HG03457 (cell line): Measurements from ENCODE around the gene SLC25A39.

Experiments
- ATAC-seq: cut with Tn5 transposase; IDR thresholded peaks from one replicate; pipeline ENCODE4 v1.9.1; 2021; ENCODE audit warnings: moderate number of reproducible peaks; ENCODE audit not compliant: unreplicated experiment

Gene SLC25A39

DNA sequence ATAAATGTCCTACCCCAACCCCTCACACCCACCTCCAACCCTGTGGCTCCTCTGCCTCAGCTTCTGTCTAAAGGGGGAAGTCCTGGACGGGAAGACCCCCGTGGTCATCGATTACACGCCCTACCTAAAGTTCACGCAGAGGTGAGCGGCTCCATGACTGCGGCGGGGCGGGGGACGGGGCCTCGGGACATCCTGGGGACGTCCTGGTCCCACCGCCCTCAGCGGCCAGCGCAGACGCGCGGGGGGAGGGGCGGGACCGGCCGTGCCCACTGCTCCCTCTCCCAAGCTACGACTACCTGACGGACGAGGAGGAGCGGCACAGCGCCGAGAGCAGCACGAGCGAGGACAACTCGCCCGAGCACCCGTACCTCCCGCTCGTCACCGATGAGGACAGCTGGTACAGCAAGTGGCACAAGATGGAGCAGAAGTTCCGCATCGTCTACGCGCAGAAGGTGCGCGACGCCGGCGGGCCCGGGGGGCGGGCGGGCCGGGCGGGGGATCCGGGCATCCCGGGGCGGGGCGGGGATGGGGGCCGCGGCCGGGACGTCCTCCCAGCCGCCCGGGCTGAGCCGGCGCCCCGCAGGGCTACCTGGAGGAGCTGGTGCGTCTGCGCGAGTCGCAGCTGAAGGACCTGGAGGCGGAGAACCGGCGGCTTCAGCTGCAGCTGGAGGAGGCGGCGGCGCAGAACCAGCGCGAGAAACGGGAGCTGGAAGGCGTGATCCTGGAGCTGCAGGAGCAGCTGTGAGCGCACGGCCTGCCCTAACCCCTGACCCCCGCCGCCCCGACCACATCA is 9.6 kb downstream of the SLC25A39 start:
- ATAC-seq: no peak

DNA sequence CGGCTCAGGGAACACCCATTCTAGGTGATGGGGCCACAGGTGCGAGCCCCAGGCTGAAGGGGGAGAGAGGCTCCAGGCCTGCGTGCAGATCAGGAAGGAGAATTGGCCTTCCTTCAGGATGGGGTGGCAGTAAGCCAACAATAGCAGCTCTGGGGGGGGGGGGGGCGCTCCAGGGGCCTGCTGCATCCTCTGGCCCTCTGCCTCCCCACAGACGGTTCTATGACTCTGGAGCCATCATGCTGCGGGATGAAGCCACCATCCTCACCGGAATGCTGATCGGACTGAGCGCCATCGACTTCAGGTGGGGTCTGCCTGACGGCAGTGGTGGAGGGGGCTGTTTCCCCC is 10.1 kb downstream of the SLC25A39 start:
- no peak for ATAC-seq

DNA sequence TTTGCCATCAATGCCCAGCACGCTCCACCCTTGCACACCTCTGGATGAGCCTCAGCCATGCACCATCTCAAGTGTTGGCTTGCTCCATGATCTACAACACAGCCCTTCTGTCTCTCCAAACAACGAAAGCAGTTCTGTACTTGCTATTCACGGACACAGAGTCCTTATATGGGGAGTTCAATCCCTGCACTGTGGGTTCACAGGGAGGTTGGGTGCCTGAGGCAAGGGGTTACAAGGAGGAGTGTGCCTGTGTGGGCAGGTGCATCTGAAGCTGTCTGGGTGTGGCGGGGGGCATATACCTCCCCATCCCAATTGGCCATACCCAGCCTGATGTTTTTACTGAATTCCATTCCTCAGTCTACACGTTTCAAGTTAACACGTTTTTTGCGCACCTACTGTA is 10.6 kb downstream of the SLC25A39 start:
- no peak for ATAC-seq

DNA sequence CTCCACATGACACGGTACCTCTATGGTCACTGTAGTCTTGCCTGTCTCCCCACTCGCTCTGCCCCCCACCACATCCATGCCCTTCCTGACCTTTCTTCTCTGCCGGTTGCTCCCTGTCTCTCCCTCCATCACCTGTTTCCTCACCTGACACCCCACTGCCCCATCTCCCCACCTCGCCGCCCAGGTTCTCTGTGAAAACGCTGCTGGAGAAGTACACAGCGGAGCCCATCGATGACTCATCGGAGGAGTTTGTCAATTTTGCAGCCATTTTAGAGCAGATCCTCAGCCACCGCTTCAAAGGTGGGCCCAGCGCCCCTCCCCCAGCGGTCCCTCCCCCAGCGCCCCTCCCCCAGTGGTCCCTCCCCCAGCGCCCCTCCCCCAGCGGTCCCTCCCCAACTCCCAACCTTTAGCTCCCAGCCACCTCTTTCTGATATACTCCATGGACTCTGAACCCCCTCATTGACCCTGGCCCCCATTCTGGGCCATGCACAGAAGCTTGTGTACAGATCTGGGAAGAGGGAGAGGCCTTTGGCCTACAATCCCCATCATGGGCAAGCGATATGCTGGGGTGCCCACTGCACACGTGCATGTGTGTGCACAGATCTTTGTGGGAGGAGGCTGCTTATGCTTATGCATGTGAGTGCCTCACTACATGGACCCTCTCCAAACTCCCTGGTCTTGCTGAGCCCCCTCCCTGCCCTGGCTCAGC is 12.1 kb downstream of the SLC25A39 start:
- no peak for ATAC-seq

DNA sequence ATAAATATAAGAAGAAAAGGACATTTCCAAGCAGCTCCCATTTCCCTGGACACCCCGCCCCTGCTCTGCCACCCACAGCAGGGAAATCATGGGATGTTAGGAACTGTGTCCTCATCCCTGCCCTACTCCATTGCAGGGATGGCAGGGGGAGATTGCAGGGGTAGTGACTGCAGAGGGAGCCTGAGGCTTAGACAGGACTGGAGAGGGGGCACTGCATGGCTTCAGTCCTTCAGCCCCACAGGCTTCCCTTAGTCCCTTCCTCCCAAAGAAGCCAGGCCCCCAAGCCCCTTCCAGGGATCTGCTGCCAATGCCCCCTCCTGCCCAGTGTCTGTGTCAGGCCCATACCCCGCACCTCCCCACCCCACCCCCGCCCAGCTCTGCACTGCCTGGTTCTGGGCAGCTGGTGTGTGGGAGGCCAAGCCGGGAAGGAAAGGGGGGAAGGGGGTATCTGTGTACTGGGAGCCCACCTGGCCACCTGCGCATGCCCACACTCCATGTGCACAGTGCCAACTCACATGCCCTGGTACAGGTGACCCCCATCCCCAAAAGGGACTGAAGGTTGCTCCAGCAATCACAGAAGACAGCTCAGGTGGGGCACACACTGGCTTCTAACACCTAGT is 13.0 kb downstream of the SLC25A39 start:
- no peak for ATAC-seq

DNA sequence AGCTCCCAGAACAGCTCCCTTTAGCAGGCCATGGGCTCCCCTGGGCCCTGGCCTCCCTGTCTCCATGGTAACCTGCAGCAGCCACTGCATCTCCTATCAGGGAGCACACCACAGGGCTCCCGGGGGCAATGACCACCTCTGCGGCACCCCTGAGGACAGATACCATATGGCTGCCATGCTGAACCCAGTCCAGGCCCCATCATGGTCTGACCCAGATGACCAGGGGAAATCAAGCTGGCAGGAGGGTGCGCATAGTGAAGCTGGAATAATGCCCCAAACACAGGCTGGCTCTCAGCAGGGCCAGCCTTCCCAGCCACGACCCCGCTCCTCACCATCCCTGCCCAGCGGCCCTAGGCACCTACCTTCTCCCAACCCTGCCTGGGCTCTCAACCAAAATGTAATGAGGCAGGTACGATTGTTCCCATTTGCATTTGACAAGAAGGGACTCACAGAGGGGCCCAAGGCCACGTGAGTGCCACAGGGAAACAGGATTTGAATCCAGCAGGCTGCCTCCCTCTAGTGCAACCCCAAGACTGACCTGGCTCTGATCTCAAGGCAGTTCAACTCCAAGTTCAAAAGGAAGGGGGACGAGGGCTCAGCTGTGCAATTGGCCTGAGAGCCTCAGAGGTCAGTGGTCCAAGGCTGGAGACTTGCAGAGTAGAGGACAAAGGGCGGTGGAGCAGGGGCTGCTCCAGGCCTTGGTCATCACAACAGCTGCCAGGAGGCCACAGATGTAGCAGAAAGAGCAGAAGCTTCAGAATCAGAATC is 13.8 kb downstream of the SLC25A39 start:
- no peak for ATAC-seq

DNA sequence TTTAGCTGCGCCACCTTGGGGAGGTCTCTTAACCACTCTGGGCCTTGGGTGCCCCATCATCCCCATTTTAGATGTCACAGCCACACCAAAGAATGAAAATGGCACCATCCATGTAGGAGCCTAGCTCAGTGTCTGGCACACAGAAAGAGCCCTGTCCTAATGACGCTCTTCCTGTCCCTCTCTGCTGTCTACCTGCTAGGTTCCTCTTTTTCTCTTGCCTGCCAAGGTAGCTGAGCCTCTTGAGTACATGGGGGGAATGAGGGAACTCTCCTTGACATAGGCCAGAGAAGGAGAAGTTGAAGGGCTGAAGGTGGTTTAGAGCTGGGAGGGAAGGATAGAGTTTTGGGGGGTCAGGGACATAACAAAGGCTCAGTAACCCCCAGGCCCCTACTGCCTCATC is 14.4 kb downstream of the SLC25A39 start:
- ATAC-seq: no peak

DNA sequence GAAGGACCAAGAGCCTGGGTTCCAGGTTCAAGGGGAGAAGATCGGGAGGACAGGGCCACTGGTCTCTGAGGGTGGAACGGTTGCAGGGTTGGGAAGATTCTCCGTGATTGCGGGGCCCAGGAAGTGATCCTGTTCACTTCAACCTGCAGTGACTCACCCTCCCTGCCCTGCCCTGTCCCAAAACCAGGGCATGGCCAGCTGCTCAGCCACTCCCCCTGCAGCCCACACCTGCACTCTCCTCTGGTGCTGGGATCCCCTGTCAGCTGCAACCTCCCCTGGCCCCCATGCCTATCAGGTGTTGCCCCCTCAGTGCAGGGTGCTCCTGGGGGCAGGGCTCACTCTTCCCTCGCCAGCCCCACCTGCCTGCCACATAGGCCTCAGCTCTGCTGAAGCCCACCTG is 15.2 kb downstream of the SLC25A39 start:
- no peak for ATAC-seq

DNA sequence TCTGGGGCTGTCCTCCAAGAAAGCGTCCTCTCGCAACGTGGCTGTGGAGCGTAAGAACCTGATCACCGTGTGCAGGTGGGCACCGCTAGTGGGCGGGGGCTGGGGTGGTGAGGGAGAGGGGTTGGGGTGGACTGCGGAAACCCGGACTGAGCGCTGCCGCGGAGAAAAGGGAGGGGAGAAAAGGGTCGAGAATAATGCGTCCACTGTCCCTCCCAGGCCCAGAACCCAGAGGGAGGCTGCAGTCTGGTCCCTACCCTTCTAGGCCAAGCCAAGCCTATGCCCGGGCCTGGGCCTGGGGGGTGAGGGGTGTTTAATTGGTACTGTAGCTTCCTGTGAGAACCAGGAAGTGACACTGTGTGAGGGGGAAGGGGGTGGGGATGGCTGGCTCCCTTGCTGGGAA is 15.8 kb downstream of the SLC25A39 start:
- ATAC-seq: no peak

DNA sequence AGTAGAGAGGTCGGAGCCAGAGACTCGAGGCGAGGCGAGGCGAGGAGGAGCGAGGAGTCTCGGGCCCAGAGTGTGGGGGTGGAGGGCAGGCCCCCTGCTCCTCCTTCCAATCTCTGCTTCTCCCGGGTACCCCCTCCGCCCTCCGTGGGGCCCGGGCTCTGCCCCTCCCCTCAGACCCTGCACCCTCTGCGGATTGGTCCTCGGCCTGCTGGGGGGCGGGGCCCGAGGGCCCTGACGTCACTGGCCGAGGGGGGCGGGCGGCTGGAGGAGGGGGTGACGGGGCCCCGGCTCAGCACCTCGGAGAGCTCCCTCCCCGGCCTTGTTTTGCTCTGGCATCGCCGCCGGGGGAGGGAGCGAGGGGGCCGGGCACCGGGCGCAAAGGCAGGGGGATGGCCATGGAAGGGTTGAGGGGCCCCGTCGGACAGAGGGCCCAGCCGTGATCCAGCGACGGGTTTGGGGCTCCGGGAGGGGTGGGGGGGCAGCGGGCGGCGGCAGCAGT is 16.3 kb downstream of the SLC25A39 start, which contains the start of gene RUNDC3A:
Gene RUNDC3A, plus strand, starts transcription at position 282 of the 499 bp plus-strand sequence. CDS start 232 bp downstream, outside the sequence.
- no peak for ATAC-seq

DNA sequence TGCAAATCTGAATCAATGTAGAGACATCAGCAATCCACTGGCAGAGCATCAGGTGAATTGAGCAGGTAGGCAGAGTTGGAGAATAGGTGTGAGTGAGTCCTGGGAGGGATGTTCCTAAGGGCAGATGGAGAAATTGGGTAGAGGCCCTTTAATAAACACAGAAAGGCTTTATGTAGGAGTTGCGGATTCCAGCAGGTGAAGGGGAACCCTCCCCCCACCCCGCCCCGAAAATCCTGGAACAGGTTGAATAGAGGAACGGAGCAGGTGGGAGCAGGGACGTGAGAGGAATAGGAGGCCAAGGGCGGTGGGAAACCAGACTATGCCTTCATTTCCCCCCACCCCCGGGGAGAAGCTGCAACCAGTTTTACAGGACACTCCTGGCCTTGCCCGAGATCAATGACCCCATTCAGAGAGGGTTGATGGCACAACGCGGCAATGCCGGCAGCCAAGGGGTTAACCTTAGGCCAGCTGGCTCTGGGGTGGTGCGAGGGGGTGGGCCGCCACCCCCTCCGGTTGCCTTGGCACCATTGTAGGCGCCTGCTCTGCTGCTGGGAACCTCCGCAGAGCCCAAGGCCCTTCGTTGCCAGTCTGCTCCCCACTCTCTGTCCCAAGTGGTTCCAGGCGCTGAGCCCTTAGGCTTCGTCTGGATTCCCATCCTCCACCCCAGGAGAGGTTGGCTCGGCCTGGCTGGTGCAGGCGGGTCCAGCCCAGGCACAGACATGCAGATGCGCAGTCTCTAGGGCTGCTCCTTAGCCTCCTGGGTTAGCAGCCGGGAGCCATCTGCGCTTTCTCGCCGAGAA is 17.0 kb downstream of the SLC25A39 start:
- no peak for ATAC-seq

DNA sequence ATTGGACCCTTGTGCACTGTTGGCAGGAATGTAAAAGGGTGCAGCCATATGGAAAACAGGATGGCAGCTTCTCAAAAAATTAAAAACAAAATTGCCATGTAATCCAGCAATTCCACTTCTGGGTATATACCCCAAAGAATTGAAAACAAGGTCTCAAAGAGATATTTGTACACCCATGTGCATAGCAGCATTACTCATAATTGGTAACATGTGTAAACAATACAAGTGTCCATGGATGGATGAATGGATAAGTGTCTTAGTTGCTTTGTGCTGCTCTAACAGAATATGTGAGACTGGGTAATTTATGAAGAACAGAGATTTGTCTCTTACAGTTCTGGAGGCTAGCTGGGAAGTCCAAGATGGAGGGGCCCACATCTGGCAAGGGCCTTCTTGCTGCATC is 20.0 kb downstream of the SLC25A39 start:
- ATAC-seq: no peak

DNA sequence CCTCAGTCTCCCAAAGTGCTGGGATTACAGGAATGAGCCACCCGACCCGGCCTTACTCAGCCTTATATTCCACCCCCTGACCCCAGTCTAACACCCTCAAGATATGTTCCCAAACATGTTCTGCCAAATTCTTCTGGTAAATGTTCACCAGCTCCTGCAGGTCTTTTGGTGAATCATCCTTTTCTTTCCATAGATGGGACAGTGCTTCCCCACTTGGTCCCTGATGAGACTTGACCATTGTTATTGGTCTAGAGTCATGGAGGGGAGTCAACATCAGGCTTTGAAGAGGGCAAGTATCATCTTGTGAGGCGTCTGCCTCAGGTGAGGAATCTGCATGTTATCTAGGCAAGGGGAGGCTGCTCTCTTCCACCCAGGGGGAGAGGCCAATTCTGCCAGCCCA is 26.6 kb downstream of the SLC25A39 start:
- no peak for ATAC-seq

DNA sequence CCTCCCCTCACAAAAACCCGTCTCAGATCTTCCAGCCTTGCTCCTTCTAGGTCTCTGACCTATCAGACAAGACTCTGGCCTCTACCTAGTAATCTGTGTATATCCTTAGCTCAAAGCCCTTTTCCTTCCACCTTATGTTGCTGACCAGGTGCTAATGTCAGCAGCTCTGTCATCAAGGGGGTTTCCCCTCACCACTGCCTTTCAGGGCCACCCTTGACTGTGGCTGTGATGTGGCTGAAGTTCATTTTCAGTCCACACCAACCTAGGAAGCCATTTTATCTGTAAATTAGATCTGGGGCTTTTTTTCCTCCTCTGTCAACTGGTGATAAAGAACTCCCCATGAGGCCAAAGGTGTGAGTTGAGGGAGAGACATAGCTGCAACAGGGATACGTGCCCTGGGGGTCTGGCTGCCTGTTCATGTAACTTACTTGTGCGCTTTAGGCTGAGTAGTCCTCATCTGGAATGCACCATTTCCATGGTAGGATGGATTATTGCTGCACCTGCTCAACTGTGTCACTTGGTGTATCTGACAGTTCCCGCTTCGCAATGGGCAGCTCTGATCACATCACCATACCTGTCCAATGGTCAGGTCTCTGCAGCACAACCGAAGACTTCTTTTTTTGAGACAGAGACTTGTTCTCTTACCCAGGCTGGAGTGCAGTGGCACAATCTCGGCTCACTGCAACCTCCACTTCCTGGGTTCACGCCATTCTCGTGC is 31.0 kb downstream of the SLC25A39 start:
- no peak for ATAC-seq

DNA sequence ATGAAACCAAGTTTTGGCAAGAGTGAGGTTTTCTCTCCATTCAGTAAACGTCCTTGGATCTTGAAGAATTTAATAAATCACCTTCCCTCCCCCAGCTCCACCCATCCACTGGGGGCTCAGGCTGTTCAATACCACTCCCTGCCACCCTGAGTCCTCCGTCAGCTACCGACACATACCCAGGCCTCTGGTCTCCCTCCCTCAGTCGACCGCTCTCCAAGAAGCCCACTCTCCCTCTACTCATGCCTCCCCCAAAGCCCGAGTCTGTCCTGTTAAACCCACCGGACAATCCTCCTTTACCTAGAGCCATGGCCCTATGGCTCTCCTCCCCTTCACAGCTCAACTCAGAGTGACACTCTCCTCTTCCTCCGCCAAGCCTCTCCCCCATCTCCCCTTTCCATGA is 37.0 kb downstream of the SLC25A39 start:
- no peak for ATAC-seq

DNA sequence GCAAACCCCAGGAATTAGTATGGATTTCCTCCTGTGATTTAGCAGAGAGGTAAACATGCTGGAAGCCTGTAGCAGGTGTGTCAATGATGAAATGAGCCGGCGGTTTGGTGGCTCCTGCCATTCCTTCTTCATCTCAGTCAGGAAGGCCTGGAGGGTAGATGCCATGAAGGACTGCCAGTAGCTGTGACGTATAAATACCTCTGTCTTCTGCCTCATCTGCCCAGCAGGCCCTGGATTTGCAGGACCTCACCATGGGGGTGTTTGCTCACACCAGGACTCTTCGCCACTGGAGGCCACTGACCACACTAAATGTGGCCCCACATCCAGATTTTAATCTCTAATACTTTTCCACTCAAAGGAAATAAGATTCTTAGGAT is 40.6 kb downstream of the SLC25A39 start:
- no peak for ATAC-seq

DNA sequence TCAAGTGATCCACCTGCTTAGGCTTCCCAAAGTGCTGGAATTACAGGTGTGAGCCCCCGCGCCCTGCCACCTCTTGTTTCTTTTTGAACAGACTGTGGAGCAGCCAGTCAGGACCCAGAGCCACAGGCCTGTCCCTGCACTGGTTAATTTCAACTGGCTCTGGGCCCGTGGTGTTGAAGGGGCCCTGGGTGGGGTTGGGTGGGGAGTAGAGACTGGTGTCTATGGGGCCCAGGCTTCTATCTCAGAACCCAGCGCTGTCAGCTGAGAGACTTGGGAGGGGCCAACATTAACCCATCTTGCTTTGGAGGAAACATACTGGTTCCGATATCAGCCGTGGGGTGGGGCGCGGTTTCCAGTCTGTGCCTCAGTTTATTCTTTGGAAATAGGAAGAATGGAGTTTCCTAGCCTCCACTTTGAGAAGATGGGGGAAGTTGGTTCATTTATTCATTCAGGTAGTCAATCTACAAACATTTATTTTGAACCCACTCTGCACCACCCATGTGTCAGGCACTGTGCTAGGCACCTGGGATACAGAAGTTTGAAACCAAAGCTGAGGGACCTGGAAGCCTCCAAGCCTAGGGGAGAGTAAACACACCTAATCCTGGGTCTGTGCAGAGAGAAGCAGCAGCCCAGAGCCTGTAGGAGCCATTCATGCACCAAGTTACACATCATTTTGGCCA is 41.1 kb downstream of the SLC25A39 start:
- ATAC-seq: no peak

DNA sequence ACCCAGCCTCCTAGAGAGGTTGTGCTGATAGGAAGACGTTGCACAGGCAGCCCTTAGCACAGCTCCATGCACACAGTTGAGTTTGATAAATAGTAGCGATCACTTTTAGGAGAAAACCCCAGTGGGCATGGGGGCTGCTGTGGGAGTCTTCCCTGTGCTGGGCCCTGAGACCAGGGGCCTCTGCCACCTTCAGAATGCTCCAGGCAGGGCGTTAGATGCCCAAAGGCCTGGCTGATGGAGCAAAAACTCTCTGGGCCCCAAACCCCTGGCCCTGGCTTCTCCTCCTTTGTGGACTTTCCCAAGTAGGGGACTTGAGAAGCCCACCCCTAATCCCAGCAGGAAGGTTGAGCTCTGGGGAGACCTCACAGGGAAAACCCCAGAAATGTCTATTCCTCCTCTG is 42.4 kb downstream of the SLC25A39 start:
- no peak for ATAC-seq

DNA sequence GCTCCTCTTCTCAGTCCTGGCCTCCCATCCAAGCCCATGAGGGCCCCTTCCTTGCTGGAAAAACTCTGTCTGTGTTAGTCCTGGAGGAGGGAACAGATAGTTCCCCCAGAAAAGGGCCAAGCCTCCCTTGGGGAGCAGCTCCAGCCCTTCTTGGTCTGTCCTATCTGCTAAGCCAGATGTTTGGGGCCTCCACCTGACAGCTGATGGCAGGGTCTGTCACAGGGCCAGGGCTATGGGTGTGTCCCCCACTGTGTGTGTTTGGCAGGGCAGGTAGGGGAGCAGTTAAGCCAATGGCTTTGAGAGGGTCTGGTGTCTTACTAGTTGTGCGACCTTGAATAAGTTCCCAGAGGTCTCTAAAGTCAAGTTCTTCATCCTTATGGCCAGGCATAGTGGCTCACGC is 43.1 kb downstream of the SLC25A39 start:
- ATAC-seq: no peak
